WTC11 (cell line): ENCODE results near the gene MIPOL1. TPM values are rescaled to one million over a fixed set of nuclear protein-coding genes. Genes with fewer than 3 reads are reported as not detected.

Experiments used
- ATAC-seq: fragments of 200-7000 bp; cut with Tn5 transposase; 2 replicates; pipeline ENCODE4 v1.10.0; 2021; ENCODE audit warnings: mild to moderate bottlenecking, moderate library complexity
- CTCF ChIA-PET: fragments of 300-600 bp; sonication (Branson Sonifier 250); formaldehyde crosslinking; loops from one replicate; lab custom pipeline; 2021; ENCODE audit warnings: antibody characterized with exemption; lab: Charles Lee
- POLR2A ChIA-PET: fragments of 350-600 bp; sonication (Branson Sonifier 250); formaldehyde crosslinking; loops from one replicate; lab custom pipeline; 2021; ENCODE audit warnings: antibody characterized with exemption; lab: Charles Lee
- DNase-seq: peaks from one replicate; pipeline ENCODE4 v3.0.0; 2021; ENCODE audit warnings: low spot score
- H3K27ac Mint-ChIP-seq: 2 replicates; pipeline ENCODE4 v1.8.0; 2021; ENCODE audit warnings: mixed read lengths
- H3K27me3 Mint-ChIP-seq: 2 replicates; pipeline ENCODE4 v1.8.0; 2021; ENCODE audit warnings: low read depth, mild to moderate bottlenecking, moderate library complexity, mixed read lengths
- H3K36me3 Mint-ChIP-seq: 2 replicates; pipeline ENCODE4 v1.8.0; 2021; ENCODE audit warnings: mixed read lengths
- H3K4me1 Mint-ChIP-seq: 2 replicates; pipeline ENCODE4 v1.8.0; 2022; ENCODE audit warnings: mixed read lengths
- H3K4me3 Mint-ChIP-seq: 2 replicates; pipeline ENCODE4 v1.8.0; 2021; ENCODE audit warnings: mild to moderate bottlenecking, moderate library complexity, mixed read lengths
- H3K9me3 Mint-ChIP-seq: 2 replicates; pipeline ENCODE4 v1.8.0; 2021; ENCODE audit warnings: mixed read lengths
- ARID4B ChIP-seq: sonication (generic); formaldehyde crosslinking; IDR thresholded peaks from 2 replicates; pipeline ENCODE4 v1.8.0; 2023; ENCODE audit warnings: missing genetic modification reagents, mild to moderate bottlenecking, borderline replicate concordance
- ATF2 ChIP-seq: sonication (generic); formaldehyde crosslinking; IDR thresholded peaks from 2 replicates; pipeline ENCODE4 v1.8.1; 2022; ENCODE audit warnings: low read depth, missing genetic modification reagents, borderline replicate concordance
- CBFB ChIP-seq: sonication (generic); formaldehyde crosslinking; IDR thresholded peaks from 2 replicates; pipeline ENCODE4 v1.8.1; 2022; ENCODE audit warnings: mild to moderate bottlenecking, low read depth, missing genetic modification reagents
- CTCF ChIP-seq: fragments of 200-600 bp; IDR thresholded peaks from 2 replicates; pipeline ENCODE4 v1.8.0; 2022; ENCODE audit warnings: antibody characterized with exemption
- FOXJ3 ChIP-seq: sonication (generic); formaldehyde crosslinking; IDR thresholded peaks from 2 replicates; pipeline ENCODE4 v1.9.0; 2021; ENCODE audit warnings: missing genetic modification reagents, mild to moderate bottlenecking, borderline replicate concordance
- GABPB1 ChIP-seq: sonication (generic); formaldehyde crosslinking; IDR thresholded peaks from 2 replicates; pipeline ENCODE4 v1.8.1; 2023; ENCODE audit warnings: mild to moderate bottlenecking, missing genetic modification reagents
- GRHL2 ChIP-seq: fragments of 250-450 bp; sonication (Bioruptor Pico); IDR thresholded peaks from 2 replicates; pipeline ENCODE4 v1.8.0; 2022; ENCODE audit warnings: mild to moderate bottlenecking, moderate library complexity; ENCODE audit not compliant: insufficient replicate concordance, severe bottlenecking
- HMGXB4 ChIP-seq: sonication (generic); formaldehyde crosslinking; IDR thresholded peaks from 2 replicates; pipeline ENCODE4 v1.8.1; 2023; ENCODE audit warnings: mild to moderate bottlenecking, moderate library complexity, missing genetic modification reagents
- NFATC4 ChIP-seq: fragments of 250-450 bp; sonication (Bioruptor Pico); IDR thresholded peaks from 2 replicates; pipeline ENCODE4 v1.9.0; 2021; ENCODE audit warnings: mild to moderate bottlenecking
- NFYB ChIP-seq: sonication (generic); formaldehyde crosslinking; conservative IDR thresholded peaks from 2 replicates; pipeline ENCODE4 v1.8.0; 2022; ENCODE audit warnings: low read depth, missing genetic modification reagents
- NR2C2 ChIP-seq: sonication (generic); formaldehyde crosslinking; IDR thresholded peaks from 2 replicates; pipeline ENCODE4 v1.8.0; 2022; ENCODE audit warnings: mild to moderate bottlenecking, missing genetic modification reagents
- OVOL2 ChIP-seq: fragments of 250-450 bp; sonication (Bioruptor Pico); IDR thresholded peaks from 2 replicates; pipeline ENCODE4 v1.9.0; 2021; ENCODE audit warnings: mild to moderate bottlenecking, borderline replicate concordance
- TCF7 ChIP-seq: sonication (generic); formaldehyde crosslinking; IDR thresholded peaks from 2 replicates; pipeline ENCODE4 v1.8.0; 2022; ENCODE audit warnings: mild to moderate bottlenecking, low read depth, missing genetic modification reagents, moderate library complexity
- TP53 ChIP-seq: sonication (generic); formaldehyde crosslinking; IDR thresholded peaks from 2 replicates; pipeline ENCODE4 v1.8.1; 2023; ENCODE audit warnings: mild to moderate bottlenecking, missing genetic modification reagents
- ZNF121 ChIP-seq: sonication (generic); formaldehyde crosslinking; IDR thresholded peaks from 2 replicates; pipeline ENCODE4 v1.8.0; 2023; ENCODE audit warnings: missing genetic modification reagents
- ZNF219 ChIP-seq: sonication (generic); formaldehyde crosslinking; IDR thresholded peaks from 2 replicates; pipeline ENCODE4 v1.8.0; 2023; ENCODE audit warnings: missing genetic modification reagents, mild to moderate bottlenecking, borderline replicate concordance
- ZNF232 ChIP-seq: sonication (generic); formaldehyde crosslinking; IDR thresholded peaks from 2 replicates; pipeline ENCODE4 v1.8.0; 2022; ENCODE audit warnings: mild to moderate bottlenecking, missing genetic modification reagents
- total RNA-seq: library from RNA; stranded (reverse); gene quantifications from 3 replicates; pipeline ENCODE4 v1.2.3, GENCODE V29; 2021
- TF ChIP-seq, protein P1 (sequence below): sonication (generic); formaldehyde crosslinking; IDR thresholded peaks from 2 replicates; pipeline ENCODE4 v1.8.0; 2022; ENCODE audit warnings: mild to moderate bottlenecking, missing genetic modification reagents
- TF ChIP-seq, protein P2 (sequence below): fragments of 250-450 bp; sonication (Bioruptor Pico); IDR thresholded peaks from 2 replicates; pipeline ENCODE4 v1.9.0; 2021; ENCODE audit warnings: mild to moderate bottlenecking

MIPOL1 gene
- total RNA-seq, 1 experiment from 2014 or later, result 13.1 TPM

- Mint-ChIP-seq H3K36me3 (no peaks in the 10 kb centered on the region), H3K27me3 (no peaks in the 10 kb centered on the region), H3K27ac (no peak overlapping the region), H3K4me3 (no peak overlapping the region), H3K9me3 (no peaks in the 10 kb centered on the region), H3K4me1 (peaks cover 17% of the 10 kb centered on the region)
- ChIA-PET CTCF (no interaction called here), POLR2A (no interaction called here)
- no peak for DNase-seq
- TF ChIP-seq ARID4B (no peak), NR2C2 (CRISPR knock-in tag) (no peak), CTCF (no peak)
- ATAC-seq, result no peak
Measured at GRCh38 chr14:37252434-37252833, 54.7 kb downstream of the MIPOL1 start.

GRCh38 chr14:37253905-37254304, 56.2 kb downstream of the MIPOL1 start:
- no peaks in the 10 kb centered on the region for H3K9me3 Mint-ChIP-seq
- CTCF ChIA-PET, result interaction anchor here (0.7 to 1.6 kb wide), 3 partner anchors 312 to 572 kb away, joined by 3 to 9 read pairs (median 3); no protein-coding TSS in a partner anchor
- peaks cover 22% of the 10 kb centered on the region for H3K4me1 Mint-ChIP-seq
- DNase-seq (no peak), ATAC-seq (no peak)
- TF ChIP-seq, protein P1, sequence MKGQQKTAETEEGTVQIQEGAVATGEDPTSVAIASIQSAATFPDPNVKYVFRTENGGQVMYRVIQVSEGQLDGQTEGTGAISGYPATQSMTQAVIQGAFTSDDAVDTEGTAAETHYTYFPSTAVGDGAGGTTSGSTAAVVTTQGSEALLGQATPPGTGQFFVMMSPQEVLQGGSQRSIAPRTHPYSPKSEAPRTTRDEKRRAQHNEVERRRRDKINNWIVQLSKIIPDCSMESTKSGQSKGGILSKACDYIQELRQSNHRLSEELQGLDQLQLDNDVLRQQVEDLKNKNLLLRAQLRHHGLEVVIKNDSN (CRISPR knock-in tag), result no peak
- TF ChIP-seq FOXJ3 (CRISPR knock-in tag) (no peak), NFYB (no peak), GRHL2 (CRISPR knock-in tag) (no peak), TCF7 (CRISPR knock-in tag) (no peak), ZNF219 (CRISPR knock-in tag) (no peak), GABPB1 (CRISPR knock-in tag) (no peak), NR2C2 (CRISPR knock-in tag) (no peak), TP53 (no peak)
- H3K27ac Mint-ChIP-seq, result no peak overlapping the region
- POLR2A ChIA-PET, result no interaction called here
- H3K27me3 Mint-ChIP-seq, result no peaks in the 10 kb centered on the region
- no peak overlapping the region for H3K4me3 Mint-ChIP-seq
- H3K36me3 Mint-ChIP-seq, result no peaks in the 10 kb centered on the region

- CTCF ChIA-PET, result interaction anchor here (1.1 to 1.6 kb wide), 3 partner anchors 24 to 337 kb away, joined by 3 to 9 read pairs (median 6); no protein-coding TSS in a partner anchor
- POLR2A ChIA-PET, result no interaction called here
- Mint-ChIP-seq H3K4me1 (peaks cover 22% of the 10 kb centered on the region), H3K4me3 (no peak overlapping the region), H3K27ac (no peak overlapping the region), H3K9me3 (no peaks in the 10 kb centered on the region), H3K36me3 (no peaks in the 10 kb centered on the region), H3K27me3 (no peaks in the 10 kb centered on the region)
- no peak for DNase-seq
- no peak for ATAC-seq
- TF ChIP-seq CBFB (CRISPR knock-in tag) (no peak), ATF2 (CRISPR knock-in tag) (no peak), ZNF232 (CRISPR knock-in tag) (no peak), OVOL2 (CRISPR knock-in tag) (no peak), ZNF121 (no peak), GABPB1 (CRISPR knock-in tag) (no peak), NFATC4 (CRISPR knock-in tag) (no peak), HMGXB4 (no peak), CTCF (no peak), TCF7 (CRISPR knock-in tag) (no peak)
- TF ChIP-seq, protein P2, sequence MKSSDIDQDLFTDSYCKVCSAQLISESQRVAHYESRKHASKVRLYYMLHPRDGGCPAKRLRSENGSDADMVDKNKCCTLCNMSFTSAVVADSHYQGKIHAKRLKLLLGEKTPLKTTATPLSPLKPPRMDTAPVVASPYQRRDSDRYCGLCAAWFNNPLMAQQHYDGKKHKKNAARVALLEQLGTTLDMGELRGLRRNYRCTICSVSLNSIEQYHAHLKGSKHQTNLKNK (CRISPR knock-in tag), result no peak
Measured at GRCh38 chr14:37254411-37254947, 56.7 kb downstream of the MIPOL1 start.
